Spleen (tissue), 11 donors: ENCODE data around the gene DUSP9. TPM values are rescaled to one million over a fixed set of nuclear protein-coding genes. Genes with fewer than 3 reads are reported as not detected.
A peak's percentile ranks its signal among the peaks of the same experiment; 100 is the strongest.
"Not testable (repeated sequence)": the region's sequence is repeated elsewhere in the genome, so short reads cannot be mapped to it uniquely, and the experiment has no call there.

Experiments
- DNase-seq: peaks from one replicate; pipeline ENCODE4 v3.0.0-alpha.2; 2020
- H3K27ac ChIP-seq, 8 donors: fragments of 200-600 bp; sonication (generic) in 7 of 8; 1 replicate in 4 of 8; 2 replicates in 4 of 8; pipeline versions ENCODE4 v1.5.0 to v1.8.0; 2016 to 2021; ENCODE audit warnings: inconsistent platforms in 4 of 8, mild to moderate bottlenecking in 4 of 8, moderate library complexity in 1 of 8
- H3K27me3 ChIP-seq, 7 donors: fragments of 200-600 bp; sonication (generic) in 6 of 7; replicated peaks in 1 of 7; 1 replicate in 4 of 7; 2 replicates in 3 of 7; pipeline versions ENCODE4 v1.5.0 to v1.8.0; 2016 to 2021; ENCODE audit warnings: inconsistent platforms in 3 of 7, mild to moderate bottlenecking in 1 of 7
- H3K36me3 ChIP-seq, 6 donors: fragments of 200-600 bp; sonication (generic) in 5 of 6; 1 replicate in 4 of 6; 2 replicates in 2 of 6; pipeline versions ENCODE4 v1.5.0 to v1.8.0; 2016 to 2021; ENCODE audit warnings: inconsistent platforms in 2 of 6
- H3K4me1 ChIP-seq, 6 donors: fragments of 200-600 bp; sonication (generic) in 5 of 6; 1 replicate in 3 of 6; 2 replicates in 3 of 6; pipeline versions ENCODE4 v1.5.0 to v1.8.0; 2016 to 2021; ENCODE audit warnings: inconsistent platforms in 3 of 6
- H3K4me3 ChIP-seq, 8 donors: fragments of 200-600 bp; sonication (generic) in 7 of 8; 1 replicate in 4 of 8; 2 replicates in 4 of 8; pipeline versions ENCODE4 v1.5.0 to v1.8.0; 2016 to 2021; ENCODE audit warnings: inconsistent platforms in 4 of 8, mild to moderate bottlenecking in 4 of 8, moderate library complexity in 2 of 8
- H3K9me3 ChIP-seq, 8 donors: fragments of 200-600 bp; sonication (generic) in 7 of 8; 1 replicate in 4 of 8; 2 replicates in 4 of 8; pipeline versions ENCODE4 v1.5.0 to v1.8.0; 2016 to 2021; ENCODE audit warnings: inconsistent platforms in 4 of 8
- CTCF ChIP-seq, 11 experiments: fragments of 200-600 bp in 7 of 11; fragments of 450-650 bp in 4 of 11; sonication (generic) in 4 of 11; IDR thresholded peaks in 8 of 11; conservative IDR thresholded peaks in 3 of 11; 1 replicate in 7 of 11; 2 replicates in 4 of 11; pipeline versions ENCODE4 v1.4.0 to v1.8.0; 2016 to 2021; ENCODE audit warnings: antibody characterized with exemption in 11 of 11, inconsistent platforms in 4 of 11, mild to moderate bottlenecking in 1 of 11
- POLR2A ChIP-seq, 3 donors: fragments of 450-650 bp; IDR thresholded peaks; one replicate each; pipeline ENCODE4 v1.5.1; 2017; ENCODE audit warnings: antibody characterized with exemption in 3 of 3, mild to moderate bottlenecking in 1 of 3
- POLR2AphosphoS5 ChIP-seq, 3 donors: sonication (generic); formaldehyde crosslinking; IDR thresholded peaks; one replicate each; pipeline ENCODE4 v1.5.1; 2017; ENCODE audit warnings: antibody characterized with exemption in 3 of 3
- WGBS, 5 donors: extraction: QIAGEN DNeasy Blood & Tissue Kit in 3 of 5; methylation state at CpG; one replicate each; pipeline versions ENCODE4 v1.1.5 to v1.1.7; 2013 to 2018; 5-methylcytosine and 5-hydroxymethylcytosine counted together
- intact Hi-C: fragments of 100-400 bp; cut with DNase I; formaldehyde crosslinking; loops from one replicate; pipeline ENCODE4 v1.15.0; 2023; ENCODE audit warnings: low total_unique reads
- polyA plus RNA-seq, 3 donors: library from polyadenylated mRNA; stranded (reverse); fragments of 200-250 nt; gene quantifications; one replicate each; pipeline ENCODE4 v1.2.1, GENCODE V29; 2013
- total RNA-seq, 7 donors: library from RNA; depleted of rRNA in 3 of 7; stranded (reverse); fragments of >200 nt in 3 of 7; fragmentation: NEBNext Ultra II Directional in 4 of 7; extraction: Animal tissue kit (Norgen Biotek cat#: 25700) in 4 of 7; gene quantifications; one replicate each; pipeline versions ENCODE4 v1.1.0 to v1.2.1, GENCODE V29; 2016 to 2021
- donor health status: healthy with polysubstance abuse.
- donor health status: DM: no; HTN: no; CAD: no; lungs with moderate emphysema.
- donor health status: DM: no; HTN: no; CAD: no.
- donor health status: Bipolar disorder and iron deficiency.
- donor health status: healthy.
- donor health status: DM: no; HTN: no; CAD: no.
- donor health status: DM: yes; HTN: yes; CAD: no.

The DUSP9 gene
- total and polyA plus RNA-seq, 10 donors = 0.09 to 0.17 TPM; not detected in 8

- no peaks in the 10 kb centered on the region for H3K36me3 ChIP-seq
- no peak overlapping the region for H3K4me3 ChIP-seq
- DNase-seq = peak; percentile 67
- TF ChIP-seq CTCF (IDR thresholded peaks at IDR 0.05 in 8 of 11, conservative IDR thresholded peaks at IDR 0.05 in 3 of 11) = no peak
- no peak for TF ChIP-seq POLR2A (IDR thresholded peaks at IDR 0.05)
- TF ChIP-seq POLR2AphosphoS5 (IDR thresholded peaks at IDR 0.05) = no peak
- no peak overlapping the region for H3K27ac ChIP-seq
- peaks cover 0 to 2% (median 0%) of the 10 kb centered on the region in 7 donors for H3K27me3 ChIP-seq
- intact Hi-C loops = no loop called here
- H3K4me1 ChIP-seq = peaks cover 6 to 18% (median 15%) of the 10 kb centered on the region in 6 donors
- no peaks in the 10 kb centered on the region for H3K9me3 ChIP-seq
- WGBS, 5 donors = 88 to 98% (median 92%) methylated on average over 12 to 17 of the region's 17 CpGs
Observed at GRCh38 chrX:153603131-153603656, 43.8 kb upstream of the DUSP9 start.

DNA sequence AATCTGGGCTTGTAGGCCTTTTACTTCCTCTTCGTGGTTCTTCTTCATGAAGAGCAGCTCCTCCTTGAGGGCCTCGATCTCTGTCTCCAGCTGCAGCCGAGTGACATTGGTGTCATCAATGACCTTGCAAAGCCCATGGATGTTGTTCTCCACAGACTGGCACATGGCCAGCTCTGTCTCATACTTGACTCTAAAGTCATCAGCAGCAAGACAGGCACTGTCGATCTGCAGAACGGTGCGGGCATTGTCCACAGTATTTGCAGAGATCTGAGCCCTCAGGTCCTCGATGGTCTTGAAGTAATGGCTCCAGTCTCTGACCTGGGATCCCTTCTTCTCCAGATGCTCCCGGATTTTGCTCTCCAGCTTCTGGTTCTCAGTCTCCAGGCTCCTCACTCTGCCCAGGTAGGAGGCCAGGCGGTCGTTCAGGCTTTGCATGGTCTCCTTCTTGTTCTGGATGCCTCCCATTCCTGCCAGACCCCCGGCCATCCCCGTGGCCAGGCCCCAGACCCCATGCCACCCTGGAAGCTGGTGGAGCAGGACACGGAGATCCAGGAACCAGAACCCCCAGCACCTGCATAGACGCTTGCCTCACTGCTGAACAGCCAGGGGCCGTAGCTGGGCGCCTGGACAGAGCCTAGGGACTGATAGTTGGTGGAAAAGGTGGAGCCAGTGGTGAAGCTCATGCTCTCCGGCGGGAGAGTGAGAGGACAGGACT, 42.2 kb upstream of the DUSP9 start:
- H3K9me3 ChIP-seq, H3K27ac ChIP-seq, H3K27me3 ChIP-seq, intact Hi-C loops, H3K4me3 ChIP-seq, H3K36me3 ChIP-seq: not testable (repeated sequence)
- DNase-seq = peak; percentile 69
- 74 to 88% (median 80%) methylated on average over 9 to 18 of the region's 18 CpGs for WGBS, 5 donors
- H3K4me1 ChIP-seq = peaks cover 9 to 17% (median 15%) of the 10 kb centered on the region in 6 donors

GRCh38 chrX:153606503-153606902, 40.5 kb upstream of the DUSP9 start:
- DNase-seq = peak; percentile 66
- TF ChIP-seq POLR2A (IDR thresholded peaks at IDR 0.05) = no peak
- TF ChIP-seq POLR2AphosphoS5 (IDR thresholded peaks at IDR 0.05) = no peak
- TF ChIP-seq CTCF (IDR thresholded peaks at IDR 0.05 in 8 of 11, conservative IDR thresholded peaks at IDR 0.05 in 3 of 11) = no peak
- H3K27me3 ChIP-seq = peaks cover 0 to 22% (median 4%) of the 10 kb centered on the region in 7 donors
- no peaks in the 10 kb centered on the region for H3K36me3 ChIP-seq
- no peak overlapping the region for H3K4me3 ChIP-seq
- no peak overlapping the region for H3K27ac ChIP-seq
- intact Hi-C loops = no loop called here
- WGBS, 5 donors = 81 to 92% (median 89%) methylated on average over 21 to 23 of the region's 23 CpGs
- H3K4me1 ChIP-seq = peaks cover 0 to 15% (median 12%) of the 10 kb centered on the region in 6 donors
- no peaks in the 10 kb centered on the region for H3K9me3 ChIP-seq

GRCh38 chrX:153608376-153608775, 38.6 kb upstream of the DUSP9 start:
- WGBS, 5 donors = 60 to 83% (median 67%) methylated on average over 2 of the region's 2 CpGs
- H3K27me3 ChIP-seq = peaks cover 0 to 35% (median 4%) of the 10 kb centered on the region in 7 donors
- intact Hi-C loops = no loop called here
- H3K27ac ChIP-seq = no peak overlapping the region
- TF ChIP-seq CTCF (IDR thresholded peaks at IDR 0.05 in 8 of 11, conservative IDR thresholded peaks at IDR 0.05 in 3 of 11) (no peak), POLR2A (IDR thresholded peaks at IDR 0.05) (no peak), POLR2AphosphoS5 (IDR thresholded peaks at IDR 0.05) (no peak)
- H3K9me3 ChIP-seq = no peaks in the 10 kb centered on the region
- no peaks in the 10 kb centered on the region for H3K36me3 ChIP-seq
- DNase-seq = no peak
- peaks cover 0 to 15% (median 12%) of the 10 kb centered on the region in 6 donors for H3K4me1 ChIP-seq
- H3K4me3 ChIP-seq = no peak overlapping the region
